ENCODE data around the gene CNNM4.
A peak's percentile ranks its signal among the peaks of the same experiment; 100 is the strongest.

CNNM4 gene

GRCh38 chr2:96815326-96816126 lies 54.8 kb downstream of the CNNM4 start:
- peak in 1 of 2 donors; percentile 19 for DNase-seq

DNA sequence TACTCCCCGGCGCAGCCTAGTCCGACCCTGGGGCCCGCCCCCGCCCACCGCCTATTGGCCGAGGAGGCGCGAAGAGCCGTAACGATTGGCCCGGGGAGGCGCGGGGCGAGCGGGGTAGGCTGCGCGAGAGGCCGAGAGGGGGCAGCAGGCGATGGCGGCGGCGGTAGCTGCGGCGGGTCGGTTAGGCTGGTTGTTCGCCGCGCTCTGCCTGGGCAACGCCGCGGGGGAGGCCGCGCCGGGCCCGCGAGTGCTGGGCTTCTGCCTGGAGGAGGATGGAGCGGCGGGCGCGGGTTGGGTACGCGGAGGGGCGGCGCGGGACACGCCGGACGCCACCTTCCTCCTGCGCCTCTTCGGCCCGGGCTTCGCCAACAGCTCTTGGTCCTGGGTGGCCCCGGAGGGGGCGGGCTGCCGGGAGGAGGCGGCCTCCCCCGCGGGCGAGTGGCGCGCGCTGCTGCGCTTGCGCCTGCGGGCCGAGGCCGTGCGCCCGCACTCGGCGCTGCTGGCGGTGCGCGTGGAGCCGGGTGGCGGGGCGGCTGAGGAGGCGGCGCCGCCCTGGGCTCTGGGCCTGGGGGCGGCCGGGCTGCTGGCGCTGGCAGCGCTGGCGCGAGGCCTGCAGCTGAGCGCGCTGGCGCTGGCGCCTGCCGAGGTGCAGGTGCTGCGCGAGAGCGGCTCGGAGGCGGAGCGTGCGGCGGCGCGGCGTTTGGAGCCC lies 55.6 kb downstream of the CNNM4 start, which contains the start of gene CNNM3:
TSS of gene CNNM3 (plus strand) at position 142 of the 709 bp plus-strand sequence. CDS start at position 152, 10 bp downstream.
- DNase-seq, result peak; percentile 95 to 96

GRCh38 chr2:96816836-96817702 lies 56.4 kb downstream of the CNNM4 start:
- DNase-seq, result no peak

DNA sequence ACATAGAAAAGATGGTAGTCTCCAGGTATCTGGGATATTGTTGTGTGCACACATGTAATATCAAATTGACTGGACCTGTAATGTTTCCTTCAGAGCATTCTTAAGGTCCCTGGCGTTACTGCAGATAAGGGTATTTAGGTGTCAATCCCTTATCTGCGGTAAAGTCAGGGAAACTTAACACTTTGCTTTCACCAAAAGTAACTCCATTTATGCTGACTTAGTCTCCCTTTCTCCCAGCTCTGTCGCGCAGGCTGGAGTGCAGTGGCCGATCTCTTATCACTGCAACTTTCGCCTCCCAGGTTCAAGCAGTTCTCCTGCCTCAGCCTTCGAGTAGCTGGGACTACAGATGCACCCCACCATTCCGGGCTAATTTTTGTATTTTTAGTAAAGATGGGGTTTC lies 57.2 kb downstream of the CNNM4 start:
- no peak for DNase-seq

DNA sequence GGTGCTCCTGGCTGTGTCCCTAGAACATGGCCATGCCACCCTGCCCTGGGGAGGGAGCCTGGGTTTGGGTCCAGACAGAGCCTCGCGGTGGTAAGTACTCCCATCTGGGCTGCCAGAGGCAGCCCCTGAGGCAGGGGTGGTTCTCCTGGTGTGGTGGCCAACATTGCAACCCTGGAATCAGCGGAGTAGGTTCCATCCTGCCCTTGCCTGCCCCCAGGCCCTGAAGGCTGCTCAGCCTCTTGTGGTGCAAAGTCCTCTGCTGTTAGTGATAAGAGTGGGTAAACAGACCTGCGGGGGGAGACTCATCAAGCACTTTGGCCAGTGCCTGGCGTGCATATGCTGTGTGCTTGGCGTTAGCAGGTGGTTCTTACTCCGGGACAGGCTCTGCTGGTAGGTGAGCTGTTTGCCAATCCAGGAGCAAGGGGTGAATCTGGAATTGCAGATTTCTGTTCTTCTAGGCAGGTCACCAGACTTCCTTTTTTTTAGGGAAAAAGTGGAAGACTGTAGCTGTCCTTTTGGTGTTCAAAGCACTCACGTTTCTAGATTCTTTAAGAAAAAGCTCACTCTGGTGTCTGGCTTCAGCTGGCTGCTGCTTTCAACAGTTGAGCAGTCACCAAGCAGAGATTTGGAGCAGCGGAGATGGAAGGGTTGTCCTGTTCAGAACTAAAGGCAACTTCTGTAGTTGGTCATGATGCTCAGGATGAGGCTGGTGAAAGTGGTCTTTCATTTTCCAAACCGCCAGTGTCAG lies 58.6 kb downstream of the CNNM4 start:
- DNase-seq, result no peak

DNA sequence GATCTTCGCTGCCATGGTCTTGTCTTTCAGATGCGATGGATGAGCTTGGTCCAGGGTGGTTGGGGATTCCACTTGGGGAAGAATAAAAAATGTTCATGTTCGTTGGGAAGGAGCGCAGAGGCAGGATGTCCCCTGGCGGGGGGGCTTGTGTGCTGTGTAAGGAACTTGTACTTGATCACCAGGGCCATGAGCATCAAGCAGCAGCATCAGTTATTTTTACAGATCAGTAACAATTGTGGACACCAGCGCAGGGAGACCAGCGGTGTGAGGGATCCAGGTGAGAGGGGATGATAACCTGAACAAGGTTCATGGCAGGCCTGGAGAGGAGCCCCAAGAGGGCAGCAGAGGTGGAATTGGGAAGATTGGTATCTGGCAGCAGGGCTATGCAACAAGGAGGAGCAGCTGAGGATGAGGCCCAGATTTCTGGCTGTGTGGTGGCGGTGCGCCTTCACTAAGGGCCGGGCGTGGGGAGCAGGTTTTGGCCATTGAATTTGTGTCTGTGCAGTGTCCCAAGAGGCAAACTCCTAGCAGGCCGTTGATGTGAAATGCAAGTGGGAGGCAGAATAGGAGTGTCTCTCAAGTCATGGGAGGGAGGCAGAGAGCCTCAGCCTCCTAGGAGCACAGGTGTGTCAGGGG lies 59.3 kb downstream of the CNNM4 start:
- no peak for DNase-seq

DNA sequence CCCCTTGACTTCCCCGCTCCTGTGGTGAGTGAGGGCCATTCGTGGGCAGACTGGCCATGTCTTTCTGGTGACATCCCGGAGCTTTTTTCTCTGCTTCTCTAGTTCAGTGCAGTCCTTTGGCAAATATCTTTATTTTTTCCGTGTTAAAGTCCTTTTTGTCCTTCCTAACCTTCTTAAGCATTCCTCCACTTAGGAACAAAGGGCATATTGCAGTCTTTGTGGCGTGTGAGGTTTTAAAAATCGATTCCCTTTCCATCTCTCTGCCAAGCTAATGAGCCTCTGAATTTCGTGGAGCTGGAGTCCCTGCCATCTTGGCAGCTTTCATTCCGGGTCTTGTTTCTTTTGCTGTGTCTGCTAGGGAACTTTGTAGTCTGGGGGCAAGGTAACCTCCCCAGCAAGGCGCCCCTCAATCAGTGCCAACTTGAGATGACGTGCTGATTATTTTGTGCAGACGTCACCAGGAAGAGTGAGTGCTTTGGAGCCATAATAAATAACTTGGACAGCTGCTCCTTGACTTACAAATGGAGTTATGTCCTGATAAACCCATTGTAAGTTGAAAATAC lies 60.5 kb downstream of the CNNM4 start:
- no peak for DNase-seq

- DNase-seq, result no peak
These were observed 62.1 kb downstream of the CNNM4 start for GRCh38 chr2:96822786-96823185.

DNA sequence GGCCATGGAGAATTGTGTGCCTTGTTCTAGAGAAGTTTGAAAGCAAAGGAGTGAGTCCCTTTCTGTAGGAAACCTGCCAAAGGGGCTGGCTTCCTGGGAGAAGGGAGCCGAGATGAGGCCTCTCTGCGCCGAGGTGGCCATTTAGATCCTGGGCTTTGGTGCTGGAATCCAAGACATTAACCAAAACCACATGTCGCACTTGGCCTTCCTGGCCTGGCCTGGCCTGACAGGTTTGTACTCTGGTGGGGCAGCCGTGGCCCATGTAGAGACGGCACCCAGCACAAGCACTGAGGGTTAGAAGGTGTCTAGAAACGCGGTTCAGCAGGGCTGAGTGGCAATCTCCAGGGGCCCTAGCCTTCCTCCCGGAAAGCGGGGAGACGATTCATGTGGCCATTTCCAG lies 62.5 kb downstream of the CNNM4 start:
- DNase-seq, result no peak

DNA sequence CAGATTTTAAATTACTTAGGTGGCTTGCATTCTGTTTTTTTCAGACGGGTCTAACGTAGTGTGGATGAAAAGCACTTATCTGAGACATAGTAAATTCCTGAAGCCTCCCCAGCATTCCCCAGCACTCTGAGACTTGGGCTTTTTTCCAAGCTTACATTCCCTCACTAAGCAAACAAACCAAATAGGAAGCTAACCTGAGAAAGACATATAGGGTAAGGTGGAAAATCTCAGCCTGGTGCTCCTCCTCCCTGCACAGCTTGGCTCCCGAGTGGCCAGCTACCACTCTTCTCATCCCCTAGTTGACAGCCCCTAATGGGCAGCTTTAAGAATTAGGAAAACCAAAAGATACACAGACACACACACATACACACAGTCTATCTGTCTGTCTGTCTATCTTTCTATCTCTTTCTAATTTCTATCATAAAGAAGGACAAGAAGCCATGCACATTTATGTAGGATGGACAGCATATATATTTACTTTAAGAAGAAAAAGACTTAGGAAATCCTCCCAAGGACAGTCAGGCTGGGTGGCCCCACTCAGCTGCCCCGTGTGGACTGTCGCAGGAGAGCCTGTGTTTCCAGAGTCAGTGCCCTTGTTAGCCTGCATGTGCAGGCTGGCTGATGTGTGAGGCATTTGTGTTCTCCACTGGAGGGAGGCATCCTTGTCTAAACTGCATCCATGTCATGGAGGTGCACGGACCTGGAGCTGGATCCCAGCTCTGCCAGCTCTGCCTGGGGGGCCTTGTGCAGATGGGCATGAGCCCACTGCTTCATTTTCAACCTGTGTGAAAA lies 63.6 kb downstream of the CNNM4 start:
- no peak for DNase-seq

DNA sequence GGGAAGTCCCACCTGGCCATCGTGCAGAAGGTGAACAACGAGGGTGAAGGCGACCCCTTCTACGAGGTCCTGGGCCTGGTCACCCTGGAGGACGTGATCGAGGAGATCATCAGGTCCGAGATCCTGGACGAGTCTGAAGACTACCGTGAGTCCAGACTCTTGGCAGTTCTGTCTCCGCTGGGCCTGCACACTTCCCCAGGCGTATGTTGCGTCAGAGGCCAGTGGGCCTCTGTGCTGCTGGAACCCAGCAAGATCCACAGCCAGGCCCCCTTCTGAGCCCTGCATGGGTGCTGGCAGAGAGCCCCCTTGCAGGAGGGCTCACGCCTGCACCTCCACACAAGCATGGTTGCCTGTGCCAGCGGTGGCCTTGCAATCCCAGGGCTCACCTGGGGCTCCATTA lies 64.4 kb downstream of the CNNM4 start:
- DNase-seq, result no peak

DNA sequence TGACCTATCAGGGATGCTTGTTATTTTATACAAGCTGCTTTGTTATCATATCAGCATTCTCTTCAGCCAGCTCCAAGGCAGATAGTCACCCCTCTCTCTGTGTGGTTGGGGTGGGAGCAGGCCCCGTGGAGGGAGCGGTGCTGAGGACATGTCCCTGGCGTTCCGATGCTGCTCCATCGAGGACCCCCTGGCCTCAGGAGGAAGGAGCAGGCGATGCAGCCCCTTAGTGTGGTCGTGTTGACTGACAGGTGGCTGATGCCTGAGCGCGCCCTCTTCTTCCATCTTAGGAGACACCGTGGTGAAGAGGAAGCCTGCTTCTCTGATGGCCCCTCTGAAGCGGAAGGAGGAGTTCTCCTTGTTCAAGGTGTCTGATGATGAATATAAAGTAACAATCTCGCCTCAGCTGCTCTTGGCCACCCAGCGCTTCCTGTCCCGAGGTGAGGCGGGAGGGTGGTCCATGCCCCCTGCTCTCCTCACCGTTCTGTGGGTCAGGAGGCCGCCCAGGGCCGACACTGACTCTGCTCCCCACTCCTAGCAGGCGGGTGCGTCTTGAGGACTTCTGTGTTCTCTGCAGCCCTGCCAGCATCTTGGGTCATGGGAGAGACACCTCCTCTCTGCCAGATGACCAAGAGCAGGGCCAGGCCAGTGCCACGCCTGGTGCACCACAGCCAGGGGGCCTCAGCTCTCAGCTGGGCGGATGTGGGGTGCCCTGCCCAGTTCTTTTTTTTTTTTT lies 66.0 kb downstream of the CNNM4 start:
- no peak for DNase-seq

GRCh38 chr2:96828436-96828835 lies 67.7 kb downstream of the CNNM4 start:
- no peak for DNase-seq

DNA sequence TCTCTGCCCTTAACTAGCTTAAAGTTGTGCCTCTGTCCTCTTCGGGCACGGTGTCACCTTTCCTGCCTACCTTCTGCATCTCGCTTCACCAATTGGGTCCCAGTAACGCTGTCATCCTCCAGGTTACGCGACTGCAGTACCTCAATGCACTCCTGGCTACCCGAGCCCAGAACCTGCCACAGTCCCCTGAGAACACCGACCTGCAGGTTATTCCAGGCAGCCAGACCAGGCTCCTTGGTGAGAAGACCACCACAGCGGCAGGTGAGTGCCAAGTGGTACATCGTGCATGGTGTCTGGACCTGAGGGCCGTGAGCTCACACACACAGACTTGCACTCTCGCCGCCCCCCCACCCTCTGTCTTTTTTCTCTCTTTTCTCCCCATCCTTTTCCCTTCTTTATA lies 68.2 kb downstream of the CNNM4 start:
- no peak for DNase-seq

DNA sequence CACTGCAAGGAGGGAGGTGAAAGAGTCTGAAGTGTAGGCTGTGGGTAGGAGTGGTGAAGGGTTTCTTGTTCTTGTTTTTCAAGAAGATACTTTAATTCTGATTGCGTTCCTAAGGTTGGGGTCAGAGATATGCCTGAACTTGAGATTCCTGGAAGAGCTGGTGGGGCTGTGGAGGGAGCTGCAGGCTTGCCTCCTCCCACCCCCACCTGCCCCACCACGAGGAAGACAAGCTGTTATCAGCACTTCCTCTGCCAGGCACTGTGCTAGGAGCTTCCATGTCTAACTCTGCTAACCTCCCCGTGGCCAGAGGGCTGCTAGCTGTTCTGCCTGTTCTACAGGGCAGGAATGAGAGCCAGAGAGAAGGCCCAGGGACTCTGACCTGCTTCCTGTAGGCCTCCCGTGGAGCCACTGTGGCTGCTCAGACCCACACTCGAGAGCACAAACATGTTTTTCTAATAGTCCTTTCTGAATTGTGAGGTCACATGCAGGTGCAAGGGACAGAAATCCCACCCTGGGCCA lies 69.4 kb downstream of the CNNM4 start:
- DNase-seq, result no peak

DNA sequence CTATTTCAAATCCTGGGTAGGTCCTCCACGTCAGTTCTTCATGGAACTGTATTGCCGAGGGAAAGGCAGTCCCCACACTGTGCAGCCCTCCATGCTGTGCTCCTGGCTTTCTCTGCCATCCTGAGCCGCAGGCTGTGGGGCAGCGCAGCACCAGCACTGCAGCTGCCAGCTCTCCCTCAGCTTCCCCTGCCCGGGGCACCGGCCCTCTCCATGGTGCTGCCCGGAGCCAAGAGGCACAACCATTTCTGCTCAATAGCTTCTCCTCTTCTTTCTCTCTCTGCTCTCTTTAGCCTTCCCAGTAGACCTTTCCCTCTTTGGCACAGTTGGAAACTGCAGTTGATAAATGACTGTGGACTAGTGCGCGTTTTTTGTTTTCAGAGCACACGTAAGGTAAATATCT lies 71.0 kb downstream of the CNNM4 start:
- no peak for DNase-seq

GRCh38 chr2:96832408-96832753 lies 71.7 kb downstream of the CNNM4 start:
- DNase-seq, result no peak

GRCh38 chr2:96832754-96833507 lies 72.2 kb downstream of the CNNM4 start:
- no peak for DNase-seq

GRCh38 chr2:96835830-96836229 lies 75.1 kb downstream of the CNNM4 start:
- no peak for DNase-seq
